HepG2 (cell line): Measurements from ENCODE around the gene HES7. TPM values are rescaled to one million over a fixed set of nuclear protein-coding genes. Genes with fewer than 3 reads are reported as not detected.

Experiments
- AGO1 ChIP-seq: fragments of 200-400 bp; formaldehyde crosslinking; IDR thresholded peaks from 2 replicates; pipeline ENCODE4 v1.6.1; 2017; ENCODE audit warnings: mild to moderate bottlenecking, low read depth, low read length, moderate library complexity; ENCODE audit not compliant: poor library complexity, severe bottlenecking
- ARID3A ChIP-seq: IDR thresholded peaks from 2 replicates; pipeline ENCODE4 v1.6.1; 2012; ENCODE audit warnings: low read depth, low read length, improper control_type of control experiment
- ARID5B ChIP-seq: IDR thresholded peaks from 2 replicates; pipeline ENCODE4 v1.4.0; 2020; ENCODE audit warnings: mild to moderate bottlenecking, missing genetic modification reagents
- CC2D1A ChIP-seq: sonication (generic); formaldehyde crosslinking; IDR thresholded peaks from 2 replicates; pipeline ENCODE4 v1.8.1; 2023; ENCODE audit warnings: mild to moderate bottlenecking, missing genetic modification reagents
- CREB3 ChIP-seq: sonication (generic); formaldehyde crosslinking; IDR thresholded peaks from 2 replicates; pipeline ENCODE4 v1.5.0; 2020; ENCODE audit warnings: missing genetic modification reagents
- CREBL2 ChIP-seq: sonication (generic); formaldehyde crosslinking; IDR thresholded peaks from 2 replicates; pipeline ENCODE4 v1.8.1; 2023; ENCODE audit warnings: missing genetic modification reagents, mild to moderate bottlenecking, borderline replicate concordance
- GATA4 ChIP-seq: sonication (generic); IDR thresholded peaks from 2 replicates; pipeline ENCODE4 v1.6.1; 2016; ENCODE audit warnings: antibody characterized with exemption, low read depth, borderline replicate concordance
- GFI1 ChIP-seq: sonication (generic); formaldehyde crosslinking; IDR thresholded peaks from 2 replicates; pipeline ENCODE4 v1.5.0; 2020; ENCODE audit warnings: missing genetic modification reagents, mild to moderate bottlenecking, borderline replicate concordance
- HMG20B ChIP-seq: conservative IDR thresholded peaks from 2 replicates; pipeline ENCODE4 v1.6.1; 2016; ENCODE audit warnings: missing genetic modification reagents, missing compliant biosample characterization
- KLF16 ChIP-seq, 2 experiments: sonication (generic) in 1 of 2; formaldehyde crosslinking in 1 of 2; IDR thresholded peaks; 2 replicates each; pipeline versions ENCODE4 v1.6.1 to v1.8.0; 2016 to 2023; ENCODE audit warnings: missing genetic modification reagents in 2 of 2, missing compliant biosample characterization in 1 of 2
- MAFK ChIP-seq, 2 experiments: IDR thresholded peaks in 1 of 2; conservative IDR thresholded peaks in 1 of 2; 2 replicates each; pipeline ENCODE4 v1.6.1; 2011; ENCODE audit warnings: improper control_type of control experiment in 2 of 2, low read length in 2 of 2
- MIER2 ChIP-seq: IDR thresholded peaks from 2 replicates; pipeline ENCODE4 v1.6.1; 2016; ENCODE audit warnings: missing biosample characterization, missing genetic modification reagents
- STAT6 ChIP-seq: sonication (generic); formaldehyde crosslinking; IDR thresholded peaks from 2 replicates; pipeline ENCODE4 v1.4.0; 2020; ENCODE audit warnings: missing genetic modification reagents, mild to moderate bottlenecking, borderline replicate concordance
- TOPORS ChIP-seq: sonication (generic); formaldehyde crosslinking; IDR thresholded peaks from 2 replicates; pipeline ENCODE4 v1.8.0; 2023; ENCODE audit warnings: mild to moderate bottlenecking, missing genetic modification reagents
- ZBTB3 ChIP-seq: sonication (generic); formaldehyde crosslinking; IDR thresholded peaks from 2 replicates; pipeline ENCODE4 v1.4.0; 2020; ENCODE audit warnings: low read depth, mild to moderate bottlenecking, moderate library complexity, missing genetic modification reagents, borderline replicate concordance
- ZNF678 ChIP-seq: sonication (generic); formaldehyde crosslinking; IDR thresholded peaks from 2 replicates; pipeline ENCODE4 v1.4.0; 2020; ENCODE audit warnings: mild to moderate bottlenecking, missing genetic modification reagents
- ZNF83 ChIP-seq: sonication (generic); formaldehyde crosslinking; IDR thresholded peaks from 2 replicates; pipeline ENCODE4 v1.4.0; 2020; ENCODE audit warnings: missing genetic modification reagents, mild to moderate bottlenecking, borderline replicate concordance
- polyA plus RNA-seq, 8 experiments: library from polyadenylated mRNA; depleted of rRNA in 3 of 8; stranded (reverse) in 7 of 8; unstranded in 1 of 8; fragments of >200 nt; fragmentation: Illumina TruSeq in 4 of 8; extraction: Trizol in 4 of 8; gene quantifications; 2 replicates each; pipeline versions ENCODE4 v1.2.1 to v1.2.3, GENCODE V29; 2011 to 2016; ENCODE audit warnings: low read depth in 4 of 8, missing spikeins in 1 of 8, mixed read lengths in 1 of 8; ENCODE audit not compliant: insufficient read depth in 1 of 8
- total RNA-seq, 5 experiments: library from RNA; depleted of rRNA; stranded (reverse); fragments of >200 nt; fragmentation: Illumina TruSeq; extraction: Trizol; gene quantifications; 2 replicates each; pipeline ENCODE4 v1.2.3, GENCODE V29; 2016; ENCODE audit warnings: low read depth in 1 of 5

Gene HES7
- total and polyA plus RNA-seq, 2 of the 13 experiments (the other 11 are each of a cell fraction or from before 2014, with no cell fraction given) = not detected

GRCh38 chr17:8163978-8164814 lies 40.3 kb upstream of the HES7 start (continued):
- 0 out of 4 replicates have a peak, but pooled peaks of 1 of the 2 experiments have one; percentile 28 for TF ChIP-seq KLF16 (CRISPR knock-in tag; IDR thresholded peaks at IDR 0.05)
- TF ChIP-seq ARID3A = peak; percentile 33; the same call in 1 of the 2 replicates
- no peak for TF ChIP-seq TOPORS (CRISPR knock-in tag)
- no peak for TF ChIP-seq ZNF83
- TF ChIP-seq HMG20B = no peak
- no peak for TF ChIP-seq ZBTB3 (CRISPR knock-in tag)
- TF ChIP-seq CC2D1A = no peak
- TF ChIP-seq ZNF678 (CRISPR knock-in tag) = no peak
- TF ChIP-seq MIER2 = no peak
- no peak for TF ChIP-seq CREB3 (CRISPR knock-in tag)
- no peak for TF ChIP-seq AGO1
- no peak for TF ChIP-seq STAT6 (CRISPR knock-in tag)
- no peak for TF ChIP-seq MAFK (conservative IDR thresholded peaks at IDR 0.05 in 1 of 2, IDR thresholded peaks at IDR 0.05 in 1 of 2; ENCODE audit: low read length in 2 of 2)
- no peak for TF ChIP-seq CREBL2 (CRISPR knock-in tag)
- TF ChIP-seq GATA4 = no peak
- TF ChIP-seq GFI1 (CRISPR knock-in tag) = no peak
- peak; percentile 54 for TF ChIP-seq ARID5B (CRISPR knock-in tag)
